Fibroblast of villous mesenchyme (primary cell): Measurements from ENCODE around the gene FRMD8. TPM values are rescaled to one million over a fixed set of nuclear protein-coding genes. Genes with fewer than 3 reads are reported as not detected.

Experiments used
- DNase-seq: peaks from one replicate; pipeline ENCODE4 v3.0.0-alpha.2; 2010; ENCODE audit warnings: low read depth
- H3K4me3 ChIP-seq: 2 replicates; pipeline ENCODE4 v1.5.1; 2011; ENCODE audit warnings: low read depth, mild to moderate bottlenecking, low read length
- total RNA-seq: library from RNA; depleted of rRNA; stranded (reverse); fragments of >200 nt; gene quantifications from 2 replicates; pipeline ENCODE4 v1.2.3, GENCODE V29; 2012
- TF ChIP-seq, protein P1 (sequence below): IDR thresholded peaks from 2 replicates; pipeline ENCODE4 v1.5.1; 2012; ENCODE audit warnings: low read depth, mild to moderate bottlenecking, low read length; ENCODE audit not compliant: insufficient read depth

The FRMD8 gene
- total RNA-seq, 1 donor: 44.5 TPM

DNA sequence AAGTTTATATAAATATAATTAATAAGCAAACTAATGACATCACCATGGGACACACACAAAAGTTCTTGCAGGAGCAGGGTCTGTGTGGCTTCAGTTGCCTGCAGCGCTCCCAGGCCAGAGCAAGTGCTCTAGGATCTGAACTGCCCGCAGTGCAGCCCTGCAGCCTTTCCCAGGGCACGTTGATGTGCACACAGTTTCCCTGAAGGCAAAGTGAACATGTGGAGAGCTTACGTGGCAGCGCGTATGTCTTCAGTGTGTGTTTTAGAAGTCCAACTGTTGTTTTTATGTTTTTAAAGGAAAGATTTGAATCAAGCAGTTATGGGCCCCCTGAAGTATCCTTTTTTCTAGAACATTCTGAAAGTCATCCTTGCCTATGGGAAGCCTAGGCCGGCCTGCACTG lies 33.1 kb upstream of the FRMD8 start:
- no peak for DNase-seq
- TF ChIP-seq, protein P1, sequence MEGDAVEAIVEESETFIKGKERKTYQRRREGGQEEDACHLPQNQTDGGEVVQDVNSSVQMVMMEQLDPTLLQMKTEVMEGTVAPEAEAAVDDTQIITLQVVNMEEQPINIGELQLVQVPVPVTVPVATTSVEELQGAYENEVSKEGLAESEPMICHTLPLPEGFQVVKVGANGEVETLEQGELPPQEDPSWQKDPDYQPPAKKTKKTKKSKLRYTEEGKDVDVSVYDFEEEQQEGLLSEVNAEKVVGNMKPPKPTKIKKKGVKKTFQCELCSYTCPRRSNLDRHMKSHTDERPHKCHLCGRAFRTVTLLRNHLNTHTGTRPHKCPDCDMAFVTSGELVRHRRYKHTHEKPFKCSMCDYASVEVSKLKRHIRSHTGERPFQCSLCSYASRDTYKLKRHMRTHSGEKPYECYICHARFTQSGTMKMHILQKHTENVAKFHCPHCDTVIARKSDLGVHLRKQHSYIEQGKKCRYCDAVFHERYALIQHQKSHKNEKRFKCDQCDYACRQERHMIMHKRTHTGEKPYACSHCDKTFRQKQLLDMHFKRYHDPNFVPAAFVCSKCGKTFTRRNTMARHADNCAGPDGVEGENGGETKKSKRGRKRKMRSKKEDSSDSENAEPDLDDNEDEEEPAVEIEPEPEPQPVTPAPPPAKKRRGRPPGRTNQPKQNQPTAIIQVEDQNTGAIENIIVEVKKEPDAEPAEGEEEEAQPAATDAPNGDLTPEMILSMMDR: no peak
- H3K4me3 ChIP-seq: no peak overlapping the region

DNA sequence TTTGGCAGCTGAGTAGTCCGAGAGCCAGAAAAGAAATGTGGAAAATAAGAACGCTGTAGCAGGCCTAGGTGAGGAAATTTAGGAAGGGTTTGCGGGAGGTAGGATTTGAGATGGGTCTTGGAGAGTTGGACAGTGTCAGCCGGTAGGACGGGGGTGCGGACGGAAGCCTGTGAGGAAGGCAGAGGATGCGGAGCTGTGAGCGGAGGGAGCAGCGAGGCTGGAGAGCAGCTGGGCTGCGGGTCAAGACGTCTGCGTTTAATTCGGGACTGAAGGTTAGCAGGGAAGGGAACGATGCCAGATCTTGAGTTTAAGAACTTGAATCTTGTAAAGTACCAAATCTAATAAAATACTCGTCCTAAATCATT lies 32.6 kb upstream of the FRMD8 start:
- DNase-seq: no peak

DNA sequence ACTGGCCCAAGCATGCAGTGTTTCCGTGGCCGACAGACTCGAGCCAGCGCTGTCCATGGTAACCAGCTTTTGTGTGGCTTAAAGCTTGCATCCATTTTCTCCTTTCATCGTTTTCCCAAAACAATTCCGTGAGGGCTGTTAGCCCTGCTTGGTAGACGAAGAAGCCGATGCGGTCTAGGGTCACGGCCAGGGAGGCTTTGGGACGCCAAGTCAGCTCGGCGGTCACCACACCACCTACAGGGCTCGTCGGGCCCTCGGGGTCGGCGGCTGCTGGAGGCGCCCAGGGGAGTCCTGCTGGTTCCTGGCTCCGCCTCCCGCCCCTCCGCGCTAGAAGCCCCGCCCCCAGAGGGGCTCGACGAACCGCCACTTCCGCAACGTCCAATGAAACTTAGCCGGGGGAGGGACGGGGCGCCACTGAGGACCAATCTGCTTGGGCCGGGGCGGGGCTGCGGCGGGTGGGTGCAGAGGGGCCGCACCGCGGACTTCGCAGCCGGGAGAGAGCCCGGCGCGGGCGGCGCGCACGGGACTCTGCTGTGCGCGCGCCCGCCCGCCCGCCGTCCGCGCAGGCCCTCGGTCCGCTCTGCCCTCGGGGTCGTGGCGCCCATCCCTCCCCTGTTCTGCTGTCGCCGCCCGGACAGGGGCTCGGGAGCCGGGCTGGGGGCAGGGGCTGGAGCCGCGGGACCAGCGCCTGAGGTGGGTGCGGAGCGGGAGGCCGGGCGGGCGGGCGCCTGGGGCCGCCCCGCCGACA lies 32.0 kb upstream of the FRMD8 start, which contains the start of gene TIGD3:
TIGD3 (plus strand) TSS at position 487 of the 748 bp plus-strand sequence. CDS start 1,058 bp downstream, outside the sequence.
- peak; percentile 96 for DNase-seq
- TF ChIP-seq, protein P1: no peak
- H3K4me3 ChIP-seq: peak within 1 kb of the TSS; percentile 58

More for the DNA sequence above, 32.6 kb upstream of the FRMD8 start:
- TF ChIP-seq, protein P1: no peak
- peak overlapping the region; percentile 58 for H3K4me3 ChIP-seq

DNA sequence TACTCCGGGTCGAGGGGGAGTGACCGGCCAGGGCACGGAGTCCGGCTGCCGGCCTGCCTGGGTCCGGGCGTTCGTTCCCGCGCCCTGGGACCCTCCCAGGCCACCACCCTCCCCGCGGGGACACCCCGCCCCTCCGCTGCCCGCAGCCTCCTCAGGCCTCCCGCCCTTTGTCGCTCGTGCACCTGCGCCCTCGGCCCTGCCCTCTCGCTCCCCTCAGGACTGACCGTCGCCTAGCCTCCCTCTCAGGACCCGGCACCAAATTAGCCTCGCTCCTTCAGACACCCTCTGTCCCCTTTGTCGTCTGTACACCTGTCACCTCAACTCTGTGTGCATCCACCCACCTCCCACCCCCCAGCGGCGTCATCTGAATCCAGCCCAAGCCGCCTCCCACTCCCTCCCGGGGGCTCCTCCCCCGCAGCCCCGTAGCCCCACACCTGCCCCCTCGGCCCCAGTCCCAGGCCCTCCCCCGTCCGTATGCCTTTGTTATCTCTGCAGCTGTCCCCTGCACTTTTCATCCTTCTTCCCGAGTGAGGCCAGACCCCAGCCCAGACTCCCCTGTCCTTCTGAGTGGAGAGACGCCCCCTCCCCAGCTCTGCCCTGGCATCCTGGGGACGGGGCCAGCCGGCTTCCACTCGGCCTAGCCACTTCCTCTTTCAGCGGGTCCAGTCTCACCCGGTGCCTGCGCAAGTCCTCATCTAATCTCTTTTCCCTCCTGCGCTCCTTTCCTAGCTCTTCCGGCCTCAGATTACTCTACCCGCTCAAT lies 31.2 kb upstream of the FRMD8 start:
- no peak for DNase-seq
- H3K4me3 ChIP-seq: peak overlapping the region; percentile 56
- TF ChIP-seq, protein P1: no peak

DNA sequence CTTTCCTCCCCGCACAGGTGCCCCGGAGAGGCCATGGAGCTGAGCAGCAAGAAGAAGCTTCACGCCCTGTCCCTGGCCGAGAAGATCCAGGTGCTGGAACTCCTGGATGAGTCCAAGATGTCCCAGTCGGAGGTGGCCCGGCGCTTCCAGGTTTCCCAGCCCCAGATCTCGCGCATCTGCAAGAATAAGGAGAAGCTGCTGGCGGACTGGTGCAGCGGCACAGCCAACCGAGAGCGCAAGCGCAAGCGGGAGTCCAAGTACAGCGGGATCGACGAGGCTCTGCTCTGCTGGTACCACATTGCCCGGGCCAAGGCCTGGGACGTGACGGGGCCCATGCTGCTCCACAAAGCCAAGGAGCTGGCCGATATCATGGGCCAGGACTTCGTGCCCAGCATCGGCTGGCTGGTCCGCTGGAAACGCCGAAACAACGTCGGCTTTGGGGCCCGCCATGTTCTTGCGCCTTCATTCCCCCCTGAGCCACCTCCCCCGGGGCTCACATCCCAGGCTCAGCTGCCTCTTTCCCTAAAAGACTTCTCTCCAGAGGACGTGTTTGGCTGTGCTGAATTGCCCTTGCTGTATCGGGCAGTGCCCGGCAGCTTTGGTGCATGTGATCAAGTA lies 30.6 kb upstream of the FRMD8 start:
- H3K4me3 ChIP-seq: peak overlapping the region; percentile 56
- DNase-seq: peak; percentile 48
- TF ChIP-seq, protein P1: no peak

DNA sequence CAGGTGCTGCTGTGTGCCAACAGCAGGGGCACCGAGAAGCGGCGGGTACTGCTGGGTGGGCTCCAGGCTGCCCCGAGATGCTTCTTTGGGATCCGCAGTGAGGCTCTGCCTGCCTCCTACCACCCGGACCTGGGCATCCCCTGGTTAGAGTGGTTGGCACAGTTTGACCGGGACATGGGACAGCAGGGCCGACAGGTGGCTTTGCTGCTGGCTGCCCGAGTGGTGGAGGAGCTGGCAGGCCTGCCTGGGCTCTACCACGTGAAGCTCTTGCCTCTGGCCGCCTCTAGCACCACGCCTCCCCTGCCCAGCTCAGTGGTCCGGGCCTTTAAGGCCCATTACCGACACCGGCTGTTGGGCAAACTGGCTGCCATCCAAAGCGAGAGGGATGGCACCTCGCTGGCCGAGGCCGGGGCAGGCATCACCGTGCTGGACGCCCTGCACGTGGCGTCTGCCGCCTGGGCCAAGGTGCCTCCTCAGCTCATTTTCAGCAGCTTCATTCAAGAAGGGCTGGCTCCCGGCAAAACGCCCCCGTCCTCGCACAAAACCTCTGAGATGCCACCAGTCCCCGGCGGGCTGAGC lies 30.0 kb upstream of the FRMD8 start:
- TF ChIP-seq, protein P1: no peak
- DNase-seq: no peak
- no peak overlapping the region for H3K4me3 ChIP-seq
